OCI-LY1 (cell line): ENCODE results near the gene TRPM2.

ENCODE experiments used
- EZH2 ChIP-seq: fragments of 200-600 bp; sonication (generic), shearing (Covaris generic); IDR thresholded peaks from 2 replicates; pipeline ENCODE4 v1.8.0; 2017; ENCODE audit warnings: borderline replicate concordance, mixed run types, mild to moderate bottlenecking, antibody characterized with exemption, low read length, moderate library complexity, mixed read lengths
- TF ChIP-seq, protein P1 (sequence below): fragments of 200-600 bp; sonication (generic), shearing (Covaris generic); IDR thresholded peaks from 2 replicates; pipeline ENCODE4 v1.5.1; 2017; ENCODE audit warnings: mild to moderate bottlenecking, antibody characterized with exemption, low read length, moderate library complexity, mixed read lengths

DNA sequence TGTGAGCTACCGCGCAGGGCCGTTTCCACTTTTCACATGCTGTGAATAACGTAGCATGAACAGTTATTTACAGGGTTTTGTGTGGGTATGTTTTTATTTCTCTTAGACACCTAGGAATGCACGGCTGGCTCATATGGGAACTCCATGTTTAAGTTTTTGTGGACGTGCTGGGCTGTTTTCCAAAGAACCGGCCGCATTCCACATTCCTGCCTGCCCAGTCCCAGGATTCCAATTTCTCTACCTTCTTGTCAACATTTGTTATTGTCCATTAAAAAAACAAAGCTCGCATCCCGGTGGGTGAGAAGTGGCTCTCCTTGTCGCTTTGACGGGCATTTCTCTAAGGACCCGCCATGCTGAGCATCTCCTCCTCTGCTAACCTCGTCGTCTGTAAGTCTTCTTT lies 54.8 kb downstream of the TRPM2 start:
- TF ChIP-seq, protein P1, sequence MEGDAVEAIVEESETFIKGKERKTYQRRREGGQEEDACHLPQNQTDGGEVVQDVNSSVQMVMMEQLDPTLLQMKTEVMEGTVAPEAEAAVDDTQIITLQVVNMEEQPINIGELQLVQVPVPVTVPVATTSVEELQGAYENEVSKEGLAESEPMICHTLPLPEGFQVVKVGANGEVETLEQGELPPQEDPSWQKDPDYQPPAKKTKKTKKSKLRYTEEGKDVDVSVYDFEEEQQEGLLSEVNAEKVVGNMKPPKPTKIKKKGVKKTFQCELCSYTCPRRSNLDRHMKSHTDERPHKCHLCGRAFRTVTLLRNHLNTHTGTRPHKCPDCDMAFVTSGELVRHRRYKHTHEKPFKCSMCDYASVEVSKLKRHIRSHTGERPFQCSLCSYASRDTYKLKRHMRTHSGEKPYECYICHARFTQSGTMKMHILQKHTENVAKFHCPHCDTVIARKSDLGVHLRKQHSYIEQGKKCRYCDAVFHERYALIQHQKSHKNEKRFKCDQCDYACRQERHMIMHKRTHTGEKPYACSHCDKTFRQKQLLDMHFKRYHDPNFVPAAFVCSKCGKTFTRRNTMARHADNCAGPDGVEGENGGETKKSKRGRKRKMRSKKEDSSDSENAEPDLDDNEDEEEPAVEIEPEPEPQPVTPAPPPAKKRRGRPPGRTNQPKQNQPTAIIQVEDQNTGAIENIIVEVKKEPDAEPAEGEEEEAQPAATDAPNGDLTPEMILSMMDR: no peak
- no peak for TF ChIP-seq EZH2
